H9 (cell line): ENCODE measurements around the gene SMAP1. TPM values are rescaled to one million over a fixed set of nuclear protein-coding genes. Genes with fewer than 3 reads are reported as not detected.

Experiments
- DNase-seq: peaks from one replicate; pipeline ENCODE4 v3.0.0-alpha.2; 2017
- H2AFZ ChIP-seq: one replicate; pipeline ENCODE4 v1.6.1; 2013; ENCODE audit warnings: mild to moderate bottlenecking, low read length, control low read depth, moderate library complexity
- H2AK5ac ChIP-seq: 2 replicates; pipeline ENCODE4 v1.6.1; 2013; ENCODE audit warnings: low read length, control low read depth, mixed read lengths; ENCODE audit not compliant: insufficient read length
- H2BK120ac ChIP-seq: one replicate; pipeline ENCODE4 v1.6.1; 2013; ENCODE audit warnings: low read depth, mild to moderate bottlenecking, low read length, control low read depth, inconsistent platforms; ENCODE audit not compliant: poor library complexity, severe bottlenecking
- H2BK12ac ChIP-seq: 2 replicates; pipeline ENCODE4 v1.6.1; 2013; ENCODE audit warnings: low read length, control low read depth, mixed read lengths, low read depth; ENCODE audit not compliant: insufficient read length
- H2BK15ac ChIP-seq: 2 replicates; pipeline ENCODE4 v1.6.1; 2013; ENCODE audit warnings: low read depth, low read length, control low read depth
- H2BK20ac ChIP-seq: one replicate; pipeline ENCODE4 v1.6.1; 2013; ENCODE audit warnings: low read depth, mild to moderate bottlenecking, low read length, control low read depth, inconsistent platforms; ENCODE audit not compliant: poor library complexity, severe bottlenecking
- H2BK5ac ChIP-seq: 2 replicates; pipeline ENCODE4 v1.6.1; 2013; ENCODE audit warnings: low read length, control low read depth, mixed read lengths; ENCODE audit not compliant: insufficient read length
- H3K14ac ChIP-seq: 2 replicates; pipeline ENCODE4 v1.6.1; 2013; ENCODE audit warnings: low read length, control low read depth; ENCODE audit not compliant: insufficient read depth
- H3K18ac ChIP-seq: 2 replicates; pipeline ENCODE4 v1.6.1; 2013; ENCODE audit warnings: low read depth, mild to moderate bottlenecking, mixed read lengths, low read length, control low read depth; ENCODE audit not compliant: insufficient read length
- H3K23ac ChIP-seq: 2 replicates; pipeline ENCODE4 v1.6.1; 2013; ENCODE audit warnings: low read length, control low read depth, mixed read lengths, low read depth; ENCODE audit not compliant: insufficient read length
- H3K23me2 ChIP-seq: 2 replicates; pipeline ENCODE4 v1.6.1; 2013; ENCODE audit warnings: low read depth, mild to moderate bottlenecking, mixed read lengths, low read length, control low read depth; ENCODE audit not compliant: insufficient read length, poor library complexity, severe bottlenecking
- H3K27ac ChIP-seq: 2 replicates; pipeline ENCODE4 v1.5.1; 2013; ENCODE audit warnings: low read length, control low read depth, mixed read lengths, low read depth; ENCODE audit not compliant: insufficient read length
- H3K27me3 ChIP-seq: 2 replicates; pipeline ENCODE4 v1.6.1; 2013; ENCODE audit warnings: low read length, control low read depth, inconsistent platforms; ENCODE audit not compliant: insufficient read depth
- H3K4ac ChIP-seq: 2 replicates; pipeline ENCODE4 v1.6.1; 2013; ENCODE audit warnings: low read depth, mild to moderate bottlenecking, control low read depth, inconsistent platforms, low read length, moderate library complexity
- H3K4me1 ChIP-seq: 2 replicates; pipeline ENCODE4 v1.6.1; 2013; ENCODE audit warnings: low read length, control low read depth, inconsistent platforms; ENCODE audit not compliant: insufficient read depth
- H3K4me2 ChIP-seq: 2 replicates; pipeline ENCODE4 v1.6.1; 2013; ENCODE audit warnings: low read length, control low read depth, mixed read lengths; ENCODE audit not compliant: insufficient read length, insufficient read depth
- H3K56ac ChIP-seq: 2 replicates; pipeline ENCODE4 v1.6.1; 2013; ENCODE audit warnings: low read depth, mild to moderate bottlenecking, mixed read lengths, low read length, control low read depth; ENCODE audit not compliant: insufficient read length
- H3K79me1 ChIP-seq: 2 replicates; pipeline ENCODE4 v1.6.1; 2013; ENCODE audit warnings: low read depth, mild to moderate bottlenecking, moderate library complexity, low read length, control low read depth, inconsistent platforms; ENCODE audit not compliant: insufficient read depth, poor library complexity, severe bottlenecking
- H3K79me2 ChIP-seq: 2 replicates; pipeline ENCODE4 v1.6.1; 2013; ENCODE audit warnings: low read length, control low read depth, inconsistent platforms; ENCODE audit not compliant: insufficient read depth
- H3K9ac ChIP-seq: 2 replicates; pipeline ENCODE4 v1.6.1; 2013; ENCODE audit warnings: low read length, control low read depth, mixed read lengths; ENCODE audit not compliant: insufficient read length; ENCODE audit errors: extremely low read depth
- H3K9me3 ChIP-seq: one replicate; pipeline ENCODE4 v1.6.1; 2013; ENCODE audit warnings: low read depth, low read length, inconsistent platforms; ENCODE audit not compliant: control insufficient read depth
- H3T11ph ChIP-seq: one replicate; pipeline ENCODE4 v1.6.1; 2013; ENCODE audit warnings: mild to moderate bottlenecking, low read length, control low read depth, inconsistent platforms
- H4K20me1 ChIP-seq: one replicate; pipeline ENCODE4 v1.6.1; 2013; ENCODE audit not compliant: control insufficient read depth, insufficient read length, insufficient read depth
- H4K5ac ChIP-seq: 2 replicates; pipeline ENCODE4 v1.6.1; 2013; ENCODE audit warnings: low read depth, mild to moderate bottlenecking, mixed read lengths, low read length, control low read depth; ENCODE audit not compliant: insufficient read length
- H4K8ac ChIP-seq: replicated peaks from 2 replicates; pipeline ENCODE4 v1.6.1; 2013; ENCODE audit warnings: low read length, control low read depth, mixed read lengths, low read depth; ENCODE audit not compliant: insufficient read length
- H4K91ac ChIP-seq: 2 replicates; pipeline ENCODE4 v1.6.1; 2013; ENCODE audit warnings: low read depth, mild to moderate bottlenecking, moderate library complexity, mixed read lengths, low read length, control low read depth; ENCODE audit not compliant: insufficient read length
- H3K27ac Mint-ChIP-seq, 3 experiments: 2 replicates in 2 of 3; 3 replicates in 1 of 3; pipeline ENCODE4 v1.8.0; 2020 to 2021; ENCODE audit warnings: mixed read lengths in 3 of 3, mild to moderate bottlenecking in 1 of 3, moderate library complexity in 1 of 3
- H3K27me3 Mint-ChIP-seq: 2 replicates; pipeline ENCODE4 v1.8.0; 2021; ENCODE audit warnings: low read depth, mild to moderate bottlenecking, moderate library complexity, mixed read lengths
- H3K36me3 Mint-ChIP-seq, 3 experiments: 2 replicates in 2 of 3; 3 replicates in 1 of 3; pipeline ENCODE4 v1.8.0; 2020 to 2021; ENCODE audit warnings: low read depth in 3 of 3, mixed read lengths in 3 of 3; ENCODE audit not compliant: insufficient read depth in 1 of 3
- H3K4me1 Mint-ChIP-seq, 2 experiments: 2 replicates each; pipeline ENCODE4 v1.8.0; 2020; ENCODE audit warnings: mixed read lengths in 2 of 2
- H3K4me3 Mint-ChIP-seq, 2 experiments: 2 replicates in 1 of 2; 3 replicates in 1 of 2; pipeline ENCODE4 v1.8.0; 2020 to 2021; ENCODE audit warnings: mild to moderate bottlenecking in 2 of 2, mixed read lengths in 2 of 2, moderate library complexity in 1 of 2
- H3K9me3 Mint-ChIP-seq, 2 experiments: 2 replicates in 1 of 2; 3 replicates in 1 of 2; pipeline ENCODE4 v1.8.0; 2020; ENCODE audit warnings: mild to moderate bottlenecking in 2 of 2, mixed read lengths in 2 of 2, moderate library complexity in 1 of 2
- CTCF ChIP-seq: fragments of 200-600 bp; sonication (generic); conservative IDR thresholded peaks from 3 replicates; pipeline ENCODE4 v1.8.0; 2021; ENCODE audit warnings: antibody characterized with exemption, mild to moderate bottlenecking
- WGBS: extraction: QIAGEN DNeasy Blood & Tissue Kit; methylation state at CpG from one replicate; pipeline ENCODE4 v1.1.7; 2013; ENCODE audit warnings: missing lambda C conversion rate, low lambda C conversion rate, mixed read lengths; ENCODE audit not compliant: insufficient read length; ENCODE audit errors: extremely low coverage; 5-methylcytosine and 5-hydroxymethylcytosine counted together
- total RNA-seq: library from RNA; stranded (reverse); gene quantifications from 2 replicates; pipeline ENCODE4 v1.2.1, GENCODE V29; 2021

The SMAP1 gene
- total RNA-seq, 1 experiment from 2014 or later = 29.3 TPM

DNA sequence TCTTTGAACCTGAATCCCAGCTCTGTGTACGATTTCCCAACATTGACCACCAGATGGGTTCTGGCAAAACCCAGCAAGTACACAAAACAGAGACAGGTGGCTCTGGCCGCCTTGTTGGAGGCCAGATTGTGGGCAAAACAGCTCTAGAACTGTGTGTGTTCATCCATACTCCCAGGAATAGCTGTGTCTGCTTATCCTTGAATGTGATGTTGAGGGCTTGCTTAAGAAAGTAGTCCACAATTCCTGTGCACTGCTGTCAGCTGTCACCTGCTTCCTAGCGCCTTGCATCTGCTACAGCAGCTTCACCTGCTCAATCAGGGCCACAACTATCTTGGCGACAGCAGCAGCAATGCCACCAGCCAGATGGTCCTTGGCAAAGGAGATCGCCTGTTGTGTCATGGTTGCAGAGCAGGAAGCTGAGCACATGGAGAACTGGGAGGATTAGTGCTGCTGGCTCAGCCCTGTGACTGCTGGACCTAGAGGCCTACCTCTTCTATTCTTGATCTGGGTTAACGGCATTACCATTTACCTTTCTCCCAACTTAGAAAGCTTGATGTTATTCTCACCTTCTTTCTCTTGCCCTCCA is 3.7 kb upstream of the SMAP1 start:
- Histone ChIP-seq H2BK12ac (no peak overlapping the region), H2BK15ac (no peak overlapping the region), H3K27ac (no peak overlapping the region), H3K27me3 (no peaks in the 10 kb centered on the region), H2AK5ac (no peak overlapping the region), H3K79me2 (no peaks in the 10 kb centered on the region), H4K91ac (no peak overlapping the region), H2AFZ (no peak overlapping the region), H3K4me2 (no peak overlapping the region), H3K23me2 (peaks cover 2% of the 10 kb centered on the region), H4K5ac (no peak overlapping the region), H3K9ac (no peak overlapping the region), H3K56ac (no peak overlapping the region), H4K20me1 (no peaks in the 10 kb centered on the region), H3K4me1 (no peaks in the 10 kb centered on the region), H2BK5ac (no peak overlapping the region), H3K79me1 (no peaks in the 10 kb centered on the region), H3K14ac (no peak overlapping the region), H3T11ph (no peak overlapping the region), H2BK120ac (no peak overlapping the region), H3K9me3 (no peaks in the 10 kb centered on the region), H3K4ac (no peak overlapping the region), H3K18ac (no peak overlapping the region), H2BK20ac (no peak overlapping the region), H3K23ac (no peak overlapping the region), H4K8ac (no peak overlapping the region)
- no CpG with 5 or more reads among the region's 6 CpGs for WGBS
- no peak for TF ChIP-seq CTCF
- DNase-seq = no peak
- Mint-ChIP-seq H3K4me3 (no peak overlapping the region), H3K9me3 (no peaks in the 10 kb centered on the region; a peak in 1 of 5 replicates), H3K36me3 (no peaks in the 10 kb centered on the region; a peak in 1 of 7 replicates), H3K27ac (no peak overlapping the region), H3K4me1 (peaks cover 14 to 16% of the 10 kb centered on the region in 2 experiments), H3K27me3 (no peaks in the 10 kb centered on the region; the same call in 1 of the 2 replicates)
